GM10266 (cell line): ENCODE data around the gene TEX14.

Experiments used
- DNase-seq: peaks from one replicate; pipeline ENCODE4 v3.0.0; 2012; ENCODE audit errors: extremely low spot score
- CTCF ChIP-seq: IDR thresholded peaks from 2 replicates; pipeline ENCODE4 v1.5.1; 2012; ENCODE audit warnings: mild to moderate bottlenecking, low read depth; ENCODE audit not compliant: control insufficient read depth, insufficient read depth; ENCODE audit errors: missing control alignments

TEX14 gene

GRCh38 chr17:58614859-58615459, 76.9 kb downstream of the TEX14 start:
- no peak for TF ChIP-seq CTCF

DNA sequence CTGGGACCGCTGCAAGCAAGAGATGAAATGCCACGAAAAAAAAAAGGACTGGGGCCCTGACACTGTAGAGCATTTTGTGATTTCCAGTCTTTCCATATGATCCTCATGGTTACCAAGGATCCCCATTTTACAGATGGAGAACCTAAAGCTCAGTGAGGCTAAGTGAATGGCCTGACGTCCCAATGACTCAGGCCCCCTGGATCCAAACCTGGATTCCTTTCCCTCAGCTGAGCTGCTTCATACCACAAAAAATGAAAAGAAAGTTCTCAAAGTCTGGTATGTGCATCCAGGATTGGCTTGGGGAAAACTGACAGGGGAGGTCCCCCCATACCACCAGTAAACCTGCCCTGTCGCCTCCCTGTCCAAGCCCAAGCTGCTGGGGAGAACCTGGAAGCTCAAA, 80.5 kb downstream of the TEX14 start:
- no peak for TF ChIP-seq CTCF
- DNase-seq: no peak

More at GRCh38 chr17:58614859-58615459, 76.9 kb downstream of the TEX14 start:
- DNase-seq: no peak

GRCh38 chr17:58606934-58607333, 84.9 kb downstream of the TEX14 start:
- TF ChIP-seq CTCF: no peak
- DNase-seq: no peak

GRCh38 chr17:58605986-58606385, 85.9 kb downstream of the TEX14 start:
- TF ChIP-seq CTCF: no peak
- no peak for DNase-seq

DNA sequence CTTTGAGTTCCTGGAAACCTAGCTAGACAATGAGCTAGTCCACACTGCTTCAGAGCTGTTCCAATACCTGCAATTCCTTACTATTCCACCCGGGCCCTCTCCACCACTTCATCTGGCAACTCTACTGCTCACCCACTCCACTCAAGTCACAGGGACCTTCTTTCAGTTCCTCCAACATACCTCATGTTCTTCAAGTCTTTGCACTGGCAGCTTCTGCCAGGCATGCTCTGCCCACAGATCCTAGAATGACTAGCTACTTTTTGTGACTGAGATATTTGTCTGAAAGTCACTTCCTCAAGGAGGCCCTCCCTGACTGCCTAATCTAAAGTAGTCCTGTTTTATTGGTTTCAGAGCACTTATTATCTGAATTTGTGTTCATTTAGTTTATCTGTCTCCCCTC, 86.4 kb downstream of the TEX14 start:
- no peak for TF ChIP-seq CTCF
- DNase-seq: no peak

GRCh38 chr17:58601976-58602375, 89.9 kb downstream of the TEX14 start:
- TF ChIP-seq CTCF: no peak
- DNase-seq: no peak

DNA sequence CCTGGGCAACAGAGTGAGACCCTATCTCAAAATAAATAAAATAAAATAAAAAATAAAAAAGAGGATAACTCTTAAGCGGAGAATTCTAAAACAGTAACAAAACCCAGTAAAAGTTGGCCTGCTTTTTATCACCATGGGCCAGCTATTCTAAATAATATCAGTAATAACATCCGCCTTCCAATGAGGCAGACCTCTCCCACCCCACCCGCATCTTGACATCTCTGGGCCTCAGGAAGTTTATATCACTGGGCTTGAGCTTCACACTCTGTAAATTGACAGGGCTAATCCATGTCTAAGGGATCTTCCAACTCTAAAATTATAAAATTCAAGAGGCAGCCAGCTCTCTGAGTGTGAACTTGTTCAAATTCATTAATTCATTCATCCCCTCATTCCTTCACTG, 94.5 kb downstream of the TEX14 start:
- TF ChIP-seq CTCF: no peak
- no peak for DNase-seq
